HG02759 (cell line): Measurements from ENCODE around the gene MOB3A.

Source experiments
- ATAC-seq: cut with Tn5 transposase; IDR thresholded peaks from one replicate; pipeline ENCODE4 v1.9.1; 2021; ENCODE audit warnings: mild to moderate bottlenecking, moderate library complexity; ENCODE audit not compliant: unreplicated experiment

Gene MOB3A

GRCh38 chr19:2083174-2083854 is 12.8 kb downstream of the MOB3A start:
- no peak for ATAC-seq

- no peak for ATAC-seq
These were observed 14.0 kb downstream of the MOB3A start for GRCh38 chr19:2081873-2082810.

- no peak for ATAC-seq
These were observed 15.7 kb downstream of the MOB3A start for GRCh38 chr19:2080336-2080988.

- ATAC-seq, result no peak
These were observed 16.2 kb downstream of the MOB3A start for GRCh38 chr19:2079865-2080301.

- ATAC-seq, result no peak
These were observed 16.9 kb downstream of the MOB3A start for GRCh38 chr19:2079076-2079864.

GRCh38 chr19:2077833-2078619 is 18.1 kb downstream of the MOB3A start:
- no peak for ATAC-seq

- no peak for ATAC-seq
These were observed 18.7 kb downstream of the MOB3A start for GRCh38 chr19:2077398-2077797.

GRCh38 chr19:2076526-2076944 is 19.6 kb downstream of the MOB3A start:
- no peak for ATAC-seq

GRCh38 chr19:2072757-2073551 is 23.2 kb downstream of the MOB3A start:
- ATAC-seq, result no peak

GRCh38 chr19:2070986-2071673 is 25.0 kb downstream of the MOB3A start:
- no peak for ATAC-seq

- no peak for ATAC-seq
These were observed 25.7 kb downstream of the MOB3A start for GRCh38 chr19:2070436-2070827.

GRCh38 chr19:2064788-2065524 is 31.2 kb downstream of the MOB3A start:
- ATAC-seq, result no peak

GRCh38 chr19:2064395-2064787 is 31.7 kb downstream of the MOB3A start:
- ATAC-seq, result no peak

GRCh38 chr19:2063824-2064223 is 32.3 kb downstream of the MOB3A start:
- no peak for ATAC-seq

- ATAC-seq, result no peak
These were observed 33.4 kb downstream of the MOB3A start for GRCh38 chr19:2062770-2063169.

GRCh38 chr19:2062389-2062729 is 33.8 kb downstream of the MOB3A start:
- ATAC-seq, result no peak

GRCh38 chr19:2061495-2062388 is 34.4 kb downstream of the MOB3A start:
- ATAC-seq, result peak; percentile 88
